Bone marrow (tissue), 2 donors: ENCODE results near the gene INS.
"Not testable (repeated sequence)": the region's sequence is repeated elsewhere in the genome, so short reads cannot be mapped to it uniquely, and the experiment has no call there.

ENCODE experiments used
- DNase-seq, 2 donors: peaks; one replicate each; lab custom pipeline; 2025; lab: John Stamatoyannopoulos, UW

Gene INS

GRCh38 chr11:2180789-2181370, 19.9 kb upstream of the INS start:
- DNase-seq = no peak

DNA sequence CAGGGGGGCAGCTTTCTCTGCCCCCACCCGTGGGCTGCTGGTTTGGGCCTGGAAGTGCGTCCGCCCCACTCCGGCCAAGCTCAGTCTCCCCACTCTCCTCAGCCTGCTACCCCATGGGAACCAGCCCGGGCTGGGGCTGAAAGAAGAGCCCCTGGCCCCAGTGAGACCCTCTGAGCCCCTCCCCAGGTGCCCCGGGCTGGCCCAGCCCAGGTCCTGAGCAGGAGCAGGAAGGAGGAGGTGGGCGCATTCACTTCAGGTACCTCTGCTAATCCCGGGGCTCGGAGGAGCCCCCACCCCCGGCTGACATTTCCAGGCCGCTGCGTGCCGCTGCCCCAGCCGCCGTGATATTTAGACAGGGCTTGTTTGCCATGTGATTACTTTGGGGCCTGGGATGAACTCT, 19.3 kb upstream of the INS start:
- DNase-seq = no peak

GRCh38 chr11:2179516-2179915, 18.5 kb upstream of the INS start:
- no peak for DNase-seq

GRCh38 chr11:2178906-2179494, 18.0 kb upstream of the INS start:
- no peak for DNase-seq

DNA sequence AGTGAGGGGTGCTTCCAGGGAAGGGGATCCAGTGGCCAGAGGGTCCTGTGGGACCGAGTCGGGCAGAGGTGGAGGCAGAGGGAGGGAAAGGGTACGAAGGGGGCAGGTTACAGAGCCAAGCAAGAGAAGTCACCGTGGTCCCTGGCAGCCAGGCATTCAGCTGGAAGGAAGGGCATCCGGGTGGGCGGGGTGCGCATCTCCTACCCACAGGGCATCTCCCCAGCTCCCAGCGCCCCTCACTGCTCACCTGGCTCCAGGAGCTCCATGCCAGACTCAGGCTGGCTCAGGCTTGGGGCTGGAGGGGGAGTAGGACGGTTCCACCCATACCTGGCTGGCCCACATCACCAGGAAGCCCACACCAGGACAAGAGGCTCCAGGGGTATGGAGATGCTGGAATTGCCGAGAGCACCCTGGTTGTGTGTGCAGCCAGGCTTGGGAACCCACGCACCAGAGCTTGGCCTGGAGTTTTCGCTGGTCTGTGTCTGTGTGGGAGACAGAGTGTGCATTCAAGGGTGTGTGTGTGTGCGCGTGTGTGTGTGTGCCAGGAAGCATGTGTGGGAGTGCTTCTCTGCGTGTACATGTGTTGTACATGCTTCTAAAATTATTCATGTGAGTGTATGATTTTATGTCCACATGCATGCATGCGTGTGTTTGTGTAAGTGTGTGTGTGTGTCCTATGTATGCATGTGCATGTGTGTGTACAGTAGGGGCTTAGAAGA, 17.2 kb upstream of the INS start:
- not testable (repeated sequence) for DNase-seq

GRCh38 chr11:2177076-2177475, 16.1 kb upstream of the INS start:
- DNase-seq = no peak

DNA sequence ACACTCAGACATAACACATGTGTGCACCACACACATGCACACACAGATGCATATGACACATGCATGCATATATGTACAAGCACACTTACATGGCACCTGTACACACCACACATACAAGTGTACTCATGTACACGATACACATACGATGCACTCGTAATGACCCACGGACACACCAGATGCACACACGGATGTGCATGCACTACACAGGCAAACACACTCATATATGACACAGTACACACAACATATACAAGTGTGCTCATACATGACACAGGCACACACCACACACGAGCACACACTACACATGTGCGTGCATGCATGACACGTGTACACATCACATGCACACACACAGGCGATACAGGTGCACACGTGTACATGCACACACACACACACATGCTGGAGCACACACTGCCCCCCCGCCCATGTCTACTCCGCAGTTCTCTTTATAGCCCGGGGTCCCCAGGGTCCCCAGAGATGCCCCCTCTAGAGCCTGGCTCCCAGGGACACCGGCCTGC, 15.4 kb upstream of the INS start:
- no peak for DNase-seq

DNA sequence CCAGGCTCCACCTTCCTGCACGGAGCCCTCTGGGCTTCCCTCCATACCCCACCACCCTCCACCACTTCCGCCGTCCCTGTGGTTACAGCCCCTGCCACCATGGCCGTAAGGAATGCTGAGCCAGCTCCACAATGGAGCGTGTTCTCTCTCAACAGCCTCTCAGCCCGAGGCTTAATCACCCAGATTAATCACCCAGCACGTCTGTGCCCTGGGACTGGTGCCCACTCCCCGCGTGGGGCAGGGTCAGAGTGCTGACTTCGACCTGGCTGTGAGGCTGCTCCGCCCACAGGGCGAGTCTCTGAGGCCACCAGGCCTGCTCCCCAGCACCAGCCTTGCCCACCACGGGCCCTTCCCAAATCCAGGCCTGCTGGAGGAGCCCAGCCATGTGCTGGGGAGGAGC, 14.7 kb upstream of the INS start:
- no peak for DNase-seq

- DNase-seq = no peak
These were observed 13.4 kb upstream of the INS start for GRCh38 chr11:2174361-2174760.

DNA sequence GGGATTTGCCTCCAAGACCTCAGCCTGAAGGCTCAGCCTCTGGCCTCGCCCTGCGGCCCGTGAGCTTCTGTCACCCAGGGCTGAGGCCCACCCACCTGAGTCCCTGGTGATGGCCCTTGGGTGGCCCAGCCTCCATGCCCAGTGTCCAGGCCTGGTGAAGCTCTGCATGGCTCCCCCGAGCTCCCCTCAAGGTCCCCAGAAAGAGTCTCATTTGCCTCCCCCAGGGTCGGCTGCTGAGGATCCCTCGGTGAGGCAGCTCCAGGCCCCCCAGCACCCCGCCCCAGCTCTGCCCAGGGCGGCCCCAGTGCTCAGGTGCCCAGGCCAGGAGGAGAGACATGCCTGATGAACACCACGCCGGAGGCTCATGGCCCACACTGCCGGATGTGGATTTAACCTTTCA, 12.8 kb upstream of the INS start:
- DNase-seq = no peak

DNA sequence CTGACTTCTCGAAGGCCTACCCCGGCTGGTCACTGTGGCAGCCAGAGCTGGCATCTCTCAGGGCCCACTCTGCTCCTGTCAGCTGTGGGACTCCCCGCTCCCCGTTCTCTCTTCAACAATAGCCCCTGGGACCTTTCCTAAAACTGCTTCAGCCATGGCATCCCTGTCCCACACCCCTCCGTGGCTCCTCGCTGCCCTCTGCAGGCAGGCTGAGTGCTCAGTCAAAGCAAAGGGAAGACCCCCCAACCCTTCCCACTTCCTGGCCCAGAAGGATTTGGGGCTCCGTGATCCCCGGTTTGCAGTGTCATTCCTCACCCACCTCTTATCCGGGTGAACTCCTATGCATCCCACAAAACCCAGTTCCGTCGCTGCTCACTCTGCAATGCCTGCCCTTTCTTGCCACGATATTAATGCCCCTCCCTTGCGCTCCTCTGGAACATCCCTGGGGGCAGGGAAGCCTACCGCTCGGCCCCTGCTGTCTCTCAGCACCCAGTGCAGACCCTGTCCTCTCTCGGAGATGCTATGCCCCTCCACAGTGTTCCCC, 12.2 kb upstream of the INS start:
- DNase-seq = no peak

- no peak for DNase-seq
These were observed 11.7 kb upstream of the INS start for GRCh38 chr11:2172676-2173075.

- DNase-seq = no peak
These were observed 10.6 kb upstream of the INS start, which contains the start of gene TH for GRCh38 chr11:2171591-2172003. TH (minus strand) TSS chr11:2171815; CDS start chr11:2171786, 29 bp downstream.

DNA sequence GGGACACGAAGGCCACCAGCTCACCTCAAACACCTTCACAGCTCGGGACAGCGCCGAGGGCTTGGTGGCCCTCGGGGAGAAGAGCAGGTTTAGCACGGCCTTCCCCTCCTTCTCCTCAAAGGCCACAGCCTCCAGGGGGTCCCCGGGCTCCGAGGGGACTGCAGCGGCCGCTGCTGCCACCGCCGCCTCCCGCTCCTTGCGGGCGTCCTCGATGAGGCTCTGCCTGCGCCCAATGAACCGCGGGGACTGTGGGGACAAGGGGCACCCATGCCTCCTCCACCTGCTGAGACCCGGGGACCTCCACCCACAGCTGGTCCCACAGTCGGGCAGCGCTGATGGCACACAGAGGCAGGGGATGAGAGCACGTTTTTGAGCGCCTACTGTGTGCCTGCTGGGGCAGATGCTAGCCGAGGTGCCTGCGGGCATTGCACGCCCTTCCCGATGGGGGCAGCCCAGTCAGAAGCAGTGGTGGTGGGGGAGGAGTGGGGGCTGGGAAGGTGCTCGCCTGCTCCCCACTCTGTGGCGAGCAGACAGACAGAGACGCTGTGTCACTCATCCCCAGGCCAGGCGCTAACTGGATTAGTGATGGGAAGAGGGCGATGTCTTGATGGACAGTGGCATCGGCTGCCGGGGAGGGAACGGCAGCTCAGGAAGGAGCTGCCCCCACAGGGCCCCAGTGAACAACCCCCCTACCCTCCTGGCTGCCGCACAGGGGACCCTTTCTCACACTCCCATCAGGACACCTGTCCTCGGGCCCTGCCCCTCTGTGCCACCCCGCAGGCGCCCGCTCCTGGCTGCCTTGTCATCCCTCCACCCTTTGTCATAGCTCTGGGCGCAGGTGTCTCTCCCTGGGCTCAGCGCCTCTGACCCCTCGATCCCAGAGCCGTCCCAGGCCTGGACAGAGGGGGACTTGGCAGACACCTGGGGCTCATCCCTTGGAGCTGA, 8.9 kb upstream of the INS start:
- DNase-seq = no peak

DNA sequence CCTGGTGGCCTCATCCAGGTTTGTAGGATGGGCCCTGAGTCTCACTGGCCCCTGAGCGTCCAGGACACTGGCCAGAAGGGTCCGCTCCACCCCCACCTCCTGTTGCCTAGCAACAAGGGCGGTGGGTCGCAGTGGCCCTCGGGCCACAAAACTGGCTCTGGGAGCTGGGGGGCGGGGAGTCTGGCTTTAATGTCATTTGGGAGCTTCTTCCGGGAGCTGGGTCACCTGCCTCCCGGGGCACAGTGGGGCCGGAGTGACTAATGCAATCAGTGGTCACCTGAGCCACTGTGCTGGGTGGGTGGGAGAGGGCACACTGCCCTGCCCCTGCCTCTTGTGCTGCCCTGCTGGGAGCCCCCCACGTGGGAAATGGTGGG, 8.0 kb upstream of the INS start:
- no peak for DNase-seq

DNA sequence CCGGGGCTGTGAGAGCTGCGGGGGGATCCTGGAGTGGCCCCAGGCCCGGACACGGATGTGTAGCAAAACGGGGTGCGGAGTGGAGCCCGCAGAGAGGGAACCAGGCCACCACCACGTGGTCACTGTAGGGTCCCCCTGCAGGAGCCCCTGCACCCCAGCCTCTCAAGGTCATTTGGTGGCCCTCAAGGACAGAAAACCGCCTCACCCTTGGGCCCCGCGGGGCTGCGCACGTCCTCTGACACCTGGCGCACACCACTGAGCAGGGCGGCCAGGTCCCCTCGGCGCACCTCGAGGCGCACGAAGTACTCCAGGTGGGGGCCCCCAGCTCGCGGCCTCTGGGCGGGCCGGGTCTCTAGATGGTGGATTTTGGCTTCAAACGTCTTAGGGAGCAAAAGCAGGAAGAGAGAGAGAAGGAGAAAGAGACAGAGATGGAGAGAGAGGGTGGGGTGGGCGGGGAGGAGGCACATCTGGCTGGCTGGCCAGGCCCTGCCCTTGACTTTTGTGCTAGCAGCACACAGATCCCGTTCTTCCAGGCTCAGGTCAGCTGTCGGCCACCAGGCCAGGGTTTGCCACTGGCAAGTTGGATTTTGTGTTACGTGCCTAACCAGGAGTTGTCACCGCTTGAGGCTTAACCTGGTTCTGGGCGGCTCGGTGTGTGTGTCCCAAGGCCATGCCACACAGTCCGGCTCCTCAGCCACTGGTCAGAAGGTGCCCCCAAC, 7.4 kb upstream of the INS start:
- DNase-seq = no peak

GRCh38 chr11:2167141-2168045, 6.4 kb upstream of the INS start:
- no peak for DNase-seq

- no peak for DNase-seq
These were observed 5.3 kb upstream of the INS start for GRCh38 chr11:2166091-2166851.

- DNase-seq = no peak
These were observed 4.6 kb upstream of the INS start for GRCh38 chr11:2165571-2165970.
